SH-SY5Y (cell line): ENCODE data around the gene C1orf232.

ENCODE experiments used
- GATA2 ChIP-seq: IDR thresholded peaks from 2 replicates; pipeline ENCODE4 v1.6.1; 2011; ENCODE audit warnings: mild to moderate bottlenecking, low read depth, low read length
- GATA3 ChIP-seq: IDR thresholded peaks from 2 replicates; pipeline ENCODE4 v1.6.1; 2011; ENCODE audit warnings: low read depth, mild to moderate bottlenecking, low read length, moderate library complexity

The C1orf232 gene

GRCh38 chr1:26164861-26165842 is 3.6 kb downstream of the C1orf232 start:
- TF ChIP-seq GATA3 (no peak), GATA2 (no peak)

GRCh38 chr1:26164036-26164860 is 4.5 kb downstream of the C1orf232 start:
- TF ChIP-seq GATA2 (no peak), GATA3 (no peak)

GRCh38 chr1:26163684-26164035 is 5.1 kb downstream of the C1orf232 start:
- TF ChIP-seq GATA2 (no peak), GATA3 (no peak)

DNA sequence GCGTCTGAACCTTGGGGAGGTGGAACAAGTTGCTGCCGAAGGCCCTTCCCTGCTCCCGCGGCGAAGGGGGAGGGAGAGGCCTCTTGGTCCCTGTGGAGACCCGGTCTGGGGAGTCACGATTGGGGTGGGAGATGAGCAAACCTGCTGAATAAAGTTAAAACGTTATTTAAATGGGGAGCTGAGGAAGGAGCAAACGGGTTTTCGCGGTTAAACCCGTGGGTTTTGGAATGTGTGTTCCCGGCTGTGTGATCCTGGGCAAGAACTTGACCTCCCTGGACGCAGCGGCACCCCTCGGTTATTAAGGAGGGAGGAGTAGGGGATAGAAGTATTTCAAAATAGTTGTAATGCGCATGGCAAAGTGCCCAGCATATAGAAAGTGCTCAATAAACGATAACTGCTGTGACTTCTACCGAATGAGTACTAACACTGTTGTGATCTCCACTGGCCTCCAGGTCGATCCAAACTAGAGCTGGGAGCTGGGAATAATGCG is 6.5 kb downstream of the C1orf232 start:
- TF ChIP-seq GATA2, result no peak
- TF ChIP-seq GATA3, result no peak

GRCh38 chr1:26161415-26162219 is 7.1 kb downstream of the C1orf232 start:
- no peak for TF ChIP-seq GATA2
- no peak for TF ChIP-seq GATA3

- no peak for TF ChIP-seq GATA3
- no peak for TF ChIP-seq GATA2
These were observed 8.0 kb downstream of the C1orf232 start for GRCh38 chr1:26160527-26161414.

GRCh38 chr1:26159743-26160039 is 9.1 kb downstream of the C1orf232 start:
- no peak for TF ChIP-seq GATA2
- TF ChIP-seq GATA3, result no peak

DNA sequence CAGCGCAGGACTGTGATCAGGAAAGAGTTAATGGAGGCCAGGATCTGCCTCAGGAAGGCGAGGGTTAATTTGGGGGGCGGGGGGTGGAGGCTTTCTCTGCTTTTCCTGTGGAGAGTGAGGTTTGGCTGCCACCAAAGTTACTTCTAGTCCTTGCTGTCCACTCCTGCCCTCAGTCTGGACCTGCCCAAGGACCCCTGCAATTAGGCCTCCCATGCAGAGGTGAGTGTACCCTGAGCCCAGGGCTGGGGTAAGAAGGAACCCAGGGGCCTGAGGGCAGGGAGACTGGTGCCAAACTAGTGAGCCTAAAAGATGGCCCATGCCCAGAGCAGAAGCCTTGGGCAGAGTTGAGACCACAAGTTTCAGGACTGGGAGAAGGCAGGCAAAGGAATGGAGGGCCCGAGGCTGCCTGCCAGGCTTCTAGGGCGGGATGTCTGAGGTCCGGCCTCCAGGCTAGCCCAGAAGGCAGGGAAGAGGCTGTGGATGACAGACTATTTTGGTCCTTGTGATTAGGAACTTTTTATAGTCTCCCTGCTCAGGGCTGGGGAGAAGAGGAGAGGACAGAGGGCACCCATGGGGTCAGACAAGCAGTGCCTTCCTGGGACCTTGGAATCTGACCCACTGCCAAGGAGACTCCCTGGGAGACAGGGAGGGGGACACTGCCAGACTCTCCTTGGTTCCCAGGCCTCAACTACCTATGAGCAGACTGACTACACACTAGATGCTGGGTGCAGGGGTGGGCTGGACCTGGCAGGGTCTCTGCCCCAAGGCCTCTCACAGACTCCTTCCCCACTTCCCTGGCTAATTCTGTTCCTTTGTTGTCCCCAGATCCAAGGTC is 9.6 kb downstream of the C1orf232 start, which contains the start of gene FAM110D:
Gene FAM110D (plus strand): TSS at position 172 of the 835 bp plus-strand sequence. CDS start 2,213 bp downstream, outside the sequence.
- no peak for TF ChIP-seq GATA3
- no peak for TF ChIP-seq GATA2

- TF ChIP-seq GATA2 (no peak), GATA3 (no peak)
These were observed 10.4 kb downstream of the C1orf232 start for GRCh38 chr1:26158271-26158907.

DNA sequence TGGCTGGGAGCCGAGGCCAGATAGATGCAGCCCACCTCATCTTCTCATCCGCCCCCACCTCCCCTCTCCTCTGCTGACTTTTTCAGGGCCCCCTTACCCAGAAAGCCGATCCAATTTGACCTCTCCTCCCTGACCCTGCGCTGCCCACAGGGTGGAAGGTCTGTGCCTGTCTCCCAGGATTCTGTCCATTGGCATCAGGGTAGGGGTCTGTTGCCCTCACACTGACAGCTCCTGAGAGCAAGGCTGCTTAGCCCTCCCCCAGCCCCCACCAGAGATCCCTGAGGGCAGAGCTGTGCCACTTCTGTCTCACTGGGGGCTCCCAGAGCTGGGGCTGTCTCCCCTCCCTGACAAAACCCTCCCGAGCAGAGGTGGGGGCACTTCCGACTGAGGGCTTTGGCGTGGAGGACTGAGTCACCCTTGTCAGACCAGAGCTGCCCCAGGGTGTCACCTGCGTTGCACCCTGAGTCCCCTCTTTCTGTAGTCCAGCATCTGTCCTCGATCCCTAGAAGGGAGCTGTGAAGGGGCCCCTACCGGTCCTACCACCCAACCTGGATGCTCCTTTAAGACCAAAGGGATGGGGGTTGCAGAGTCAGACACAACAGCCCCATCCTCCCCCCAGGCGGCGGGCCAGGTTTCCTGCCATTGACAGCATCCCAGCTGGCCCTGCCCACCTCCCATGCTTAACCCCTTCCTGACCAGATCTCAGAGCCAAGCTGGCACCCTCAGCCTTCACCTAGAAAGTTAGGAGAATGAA is 12.3 kb downstream of the C1orf232 start:
- TF ChIP-seq GATA3, result no peak
- TF ChIP-seq GATA2, result no peak

- no peak for TF ChIP-seq GATA2
These were observed 13.1 kb downstream of the C1orf232 start for GRCh38 chr1:26155370-26156284.
